HG02840 (cell line): ENCODE results near the gene ASTN2.

Source experiments
- ATAC-seq: cut with Tn5 transposase; IDR thresholded peaks from one replicate; pipeline ENCODE4 v1.9.1; 2021; ENCODE audit warnings: mild to moderate bottlenecking, moderate library complexity, moderate number of reproducible peaks; ENCODE audit not compliant: unreplicated experiment, low FRiP score

ASTN2 gene

DNA sequence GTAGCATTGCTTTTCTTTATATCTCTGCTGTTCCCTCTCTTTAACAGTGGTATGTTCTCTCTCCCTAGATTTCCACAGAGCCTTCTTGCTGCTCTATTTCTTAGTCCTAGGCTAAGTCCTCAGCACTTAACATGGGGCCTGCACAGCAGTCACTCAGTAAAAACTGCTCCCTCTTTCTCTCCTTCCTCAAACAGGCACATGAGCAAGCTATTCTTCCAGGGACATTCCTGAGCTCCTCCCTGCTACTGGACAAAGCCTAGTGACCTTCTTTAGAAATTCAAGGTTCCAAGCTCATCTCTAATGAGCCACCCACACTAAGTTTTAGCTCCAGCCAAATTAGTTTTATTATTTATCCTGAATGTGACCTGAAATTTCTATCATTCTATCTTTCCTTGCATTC lies 688.3 kb downstream of the ASTN2 start:
- no peak for ATAC-seq

DNA sequence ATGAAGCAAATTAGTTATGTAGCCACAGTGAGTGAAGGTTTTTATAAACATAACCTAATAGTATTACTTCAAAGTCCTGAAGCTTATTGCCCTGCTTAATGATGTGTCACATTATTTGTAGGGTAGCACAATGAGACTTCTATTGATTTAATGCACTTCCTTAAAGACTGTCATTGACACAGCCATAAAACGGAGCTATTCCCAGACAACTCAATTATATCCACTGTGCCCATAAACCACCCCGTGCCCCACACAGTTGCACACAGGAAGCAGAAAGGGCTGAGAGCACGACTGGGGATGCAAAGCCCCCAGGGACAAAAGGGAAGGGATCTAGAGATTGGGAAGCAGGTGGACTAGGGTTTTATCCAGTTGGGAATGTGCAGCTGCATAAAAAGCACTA lies 690.7 kb downstream of the ASTN2 start:
- ATAC-seq: no peak

DNA sequence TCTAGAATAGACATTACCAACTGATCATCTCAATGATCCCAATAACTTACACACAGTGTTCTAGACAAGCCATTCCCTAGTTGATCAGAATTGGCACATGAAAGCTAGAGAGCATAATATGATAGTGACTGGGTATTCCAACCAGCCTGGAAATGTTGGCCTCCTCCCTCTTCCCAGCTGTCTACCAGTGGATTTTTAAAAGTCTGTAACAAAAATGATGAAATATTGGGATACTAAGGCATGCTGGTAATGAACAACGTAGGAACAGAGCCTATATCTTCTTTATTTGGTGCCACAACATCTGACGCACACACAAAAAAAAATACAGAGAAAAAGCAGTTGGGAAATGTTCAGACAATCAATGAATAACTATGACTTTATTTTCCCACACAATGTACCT lies 692.9 kb downstream of the ASTN2 start:
- ATAC-seq: no peak

DNA sequence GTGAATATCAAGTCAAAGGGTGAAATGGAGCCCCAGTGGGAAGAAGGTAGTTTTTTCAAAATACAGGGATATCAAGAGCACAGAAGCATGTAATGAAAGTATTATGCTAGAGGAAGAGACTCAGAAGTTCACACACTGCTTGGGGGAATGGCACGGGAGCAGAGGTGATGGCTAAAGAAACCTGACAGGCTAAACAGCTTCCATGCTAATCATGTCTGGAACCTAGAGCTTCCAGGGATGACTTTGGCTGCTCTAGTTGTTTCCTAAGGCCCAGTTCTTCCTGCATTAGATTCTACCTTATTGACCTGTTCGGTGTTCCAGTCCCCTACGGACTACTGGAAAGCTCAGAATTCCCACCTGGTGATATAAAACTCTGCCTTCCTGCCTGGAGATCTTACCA lies 693.4 kb downstream of the ASTN2 start:
- ATAC-seq: no peak

DNA sequence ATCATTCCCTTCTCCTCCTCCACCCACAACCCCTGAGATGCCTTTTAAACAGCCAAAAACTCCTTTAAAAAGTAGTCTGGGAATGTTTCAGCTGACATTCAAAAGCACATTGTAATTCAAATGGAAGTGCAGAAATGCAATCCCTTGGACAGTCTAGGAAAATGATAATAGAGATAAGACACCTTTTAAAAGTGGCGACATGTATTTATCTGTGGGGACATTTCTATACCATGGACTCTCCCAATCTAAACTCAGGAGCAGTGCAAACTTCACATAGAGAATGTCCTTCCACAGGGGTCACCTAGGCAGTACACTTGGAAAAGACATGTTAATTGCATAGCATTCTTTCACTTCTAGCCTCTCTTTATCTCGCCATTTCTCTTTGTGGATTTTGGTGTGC lies 694.7 kb downstream of the ASTN2 start:
- no peak for ATAC-seq

DNA sequence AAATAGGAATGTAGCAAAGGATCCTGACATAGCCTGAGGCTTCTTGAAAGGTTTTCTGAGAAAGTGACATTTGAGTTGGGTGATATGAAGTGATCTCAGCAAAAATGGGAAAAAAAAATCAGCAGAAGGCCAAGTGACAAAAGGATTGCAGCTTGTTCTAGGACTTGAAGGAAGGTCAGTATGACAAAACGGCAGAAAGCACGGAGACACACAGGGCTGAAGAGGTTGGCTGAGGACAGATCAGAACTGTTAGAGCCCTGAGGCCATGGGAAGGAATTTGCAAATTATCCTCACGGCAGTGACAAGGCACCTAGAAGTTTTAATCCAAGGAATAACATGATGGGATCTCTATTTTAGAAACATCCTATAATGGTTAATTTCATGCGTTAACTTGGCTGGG lies 696.7 kb downstream of the ASTN2 start:
- no peak for ATAC-seq

DNA sequence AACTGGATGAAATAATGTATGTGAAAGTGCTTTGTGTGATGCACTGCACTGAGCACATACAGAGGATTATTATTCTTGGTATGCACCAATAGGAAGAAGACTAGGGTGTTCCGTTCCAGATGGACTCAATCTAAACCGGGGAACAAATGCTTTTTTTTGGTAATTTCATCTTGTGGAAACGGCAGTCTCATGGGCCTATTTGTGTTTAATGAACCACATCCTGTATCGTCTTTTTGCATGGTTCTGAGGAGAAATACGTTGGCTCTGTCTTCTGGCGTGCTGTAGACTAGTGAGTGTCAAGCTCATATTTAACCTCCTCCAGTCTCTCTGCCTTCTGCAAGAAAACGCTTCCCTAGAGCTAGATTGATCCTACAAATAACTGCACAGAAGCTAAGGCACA lies 697.7 kb downstream of the ASTN2 start:
- no peak for ATAC-seq

DNA sequence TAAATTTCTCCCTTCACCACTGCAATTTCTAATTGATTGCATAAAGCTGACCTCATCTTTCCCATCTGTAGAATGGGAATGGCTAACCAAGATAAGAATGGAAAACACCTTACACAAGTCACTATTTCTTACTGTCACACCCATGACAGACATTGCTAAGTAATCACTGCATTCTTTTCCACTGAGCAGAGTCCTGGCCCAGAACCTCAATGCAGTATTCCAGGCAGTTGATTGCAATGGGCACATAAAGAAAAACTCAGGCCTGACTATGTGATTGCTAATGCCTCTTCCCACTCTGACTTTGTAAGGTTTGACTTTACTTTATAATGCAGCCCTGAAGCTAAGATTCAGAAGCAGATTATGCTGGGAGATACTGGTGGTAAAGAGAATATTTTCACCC lies 698.4 kb downstream of the ASTN2 start:
- no peak for ATAC-seq

DNA sequence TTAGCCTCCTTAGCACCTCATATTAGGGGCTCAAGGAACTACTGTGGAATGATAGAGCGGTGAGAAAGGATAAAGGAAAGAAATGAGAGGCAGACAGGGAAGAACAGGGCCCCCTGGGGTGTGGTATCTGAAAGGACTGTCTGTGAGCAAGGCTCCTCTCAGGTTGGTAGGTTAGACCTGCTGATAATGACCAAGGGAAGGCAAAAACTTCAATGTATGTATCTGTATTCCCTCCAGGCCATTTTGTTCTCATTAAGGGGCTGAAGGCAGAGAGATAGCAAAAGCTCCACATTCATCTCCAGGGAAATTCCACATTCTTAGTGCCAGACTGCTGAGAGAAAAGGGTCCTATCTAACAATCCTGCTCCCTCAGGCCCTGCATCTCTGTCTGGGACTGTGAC lies 699.1 kb downstream of the ASTN2 start:
- no peak for ATAC-seq

DNA sequence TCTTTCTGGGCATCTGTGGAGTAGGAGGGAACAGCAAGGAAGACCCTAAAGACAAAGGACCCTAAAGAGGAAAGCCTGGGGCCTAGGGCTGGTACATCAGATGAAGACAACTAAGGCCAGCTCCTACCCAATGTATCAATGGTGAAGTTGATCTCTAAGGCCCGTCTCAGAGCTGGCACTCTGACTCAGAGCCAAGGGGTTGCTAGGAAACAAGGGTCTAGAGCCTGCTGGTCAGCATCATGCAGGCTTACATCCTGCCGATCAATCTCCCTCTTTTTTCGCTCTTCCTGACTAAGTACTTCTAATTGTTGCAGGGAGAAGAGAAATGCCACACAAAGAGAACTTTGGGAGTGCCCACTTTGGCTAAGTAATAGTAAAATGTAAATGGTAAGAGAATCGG lies 701.6 kb downstream of the ASTN2 start:
- ATAC-seq: no peak

DNA sequence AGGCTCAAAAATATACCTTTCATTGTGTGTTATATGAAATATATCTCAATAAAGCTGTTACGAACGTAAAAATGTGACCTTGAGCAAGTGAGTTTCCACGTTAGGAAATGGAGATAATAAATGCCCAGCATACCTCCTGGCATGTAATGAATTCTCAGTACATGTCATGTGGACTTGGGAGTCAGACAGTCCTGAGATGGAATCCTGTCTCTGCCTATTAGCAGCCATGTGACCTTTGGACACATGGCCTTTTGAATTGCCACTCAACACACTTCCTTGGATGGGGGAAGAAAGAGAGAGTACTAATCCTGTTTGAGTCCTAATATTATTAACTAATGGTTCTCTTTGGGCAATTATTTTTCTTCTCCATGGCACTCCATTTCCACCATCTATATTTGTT lies 702.1 kb downstream of the ASTN2 start:
- ATAC-seq: no peak

DNA sequence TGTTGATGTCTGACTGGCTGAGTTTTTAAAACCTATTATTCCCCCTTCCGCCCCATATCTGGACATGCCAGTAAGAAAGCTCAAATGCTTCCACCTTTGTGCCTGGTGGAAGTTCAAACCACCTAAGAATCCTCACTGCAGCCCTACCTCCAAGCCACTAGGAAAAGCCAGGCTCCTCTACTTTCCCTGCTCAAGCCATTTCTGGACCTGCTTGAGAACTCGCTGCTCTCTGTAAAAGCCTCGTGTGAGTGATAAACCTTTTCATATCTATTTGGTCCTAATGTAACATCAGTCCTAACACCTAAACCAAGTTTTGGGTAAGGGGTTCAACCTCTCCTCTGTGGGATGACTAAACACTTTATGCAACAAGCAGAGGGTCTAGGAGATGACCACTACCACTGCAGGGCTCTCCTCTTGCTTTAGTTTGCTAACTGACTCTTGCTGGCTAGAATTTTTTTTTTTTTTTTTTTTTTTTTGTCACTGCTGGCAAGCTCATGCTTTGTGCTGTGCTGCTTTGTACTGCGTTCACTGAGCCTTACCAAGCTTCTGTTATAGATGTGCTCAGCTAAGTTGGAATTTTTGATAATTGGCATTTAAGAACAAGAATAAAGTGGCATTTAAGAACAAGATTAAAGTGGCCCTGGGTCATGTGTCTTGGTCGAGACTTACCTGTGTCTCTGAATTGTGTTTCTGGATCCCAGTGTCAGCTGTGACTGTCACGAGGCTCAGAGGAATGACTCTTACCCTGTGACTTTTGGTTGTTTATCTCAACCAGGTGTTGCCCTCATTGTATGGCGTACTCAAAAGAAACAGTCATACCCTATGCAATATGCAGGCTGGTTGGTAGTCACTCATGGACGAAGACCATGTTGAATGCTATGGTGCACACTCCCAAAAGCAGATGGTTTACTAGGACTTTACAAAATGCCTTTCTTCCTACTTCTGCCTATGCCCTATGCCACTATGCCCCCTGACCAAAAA lies 708.3 kb downstream of the ASTN2 start:
- no peak for ATAC-seq

DNA sequence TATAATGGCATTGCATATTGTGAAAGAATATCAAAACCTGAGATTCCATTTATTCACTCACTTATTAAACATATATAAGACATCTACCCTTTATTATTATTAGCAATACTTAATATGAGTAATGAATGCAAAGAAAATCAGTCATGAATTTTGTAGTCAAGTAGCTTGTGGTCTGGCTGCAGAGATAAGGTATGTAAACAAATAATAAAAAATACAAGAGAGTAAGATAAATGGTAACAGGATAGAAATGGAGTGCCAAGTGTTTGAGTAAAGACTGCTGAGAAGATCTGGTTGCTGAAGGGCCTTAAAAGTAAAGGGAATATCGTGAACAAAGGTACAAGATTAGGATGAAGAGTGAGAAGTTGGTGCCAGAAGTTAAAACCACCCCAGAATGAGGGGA lies 709.3 kb downstream of the ASTN2 start:
- ATAC-seq: no peak

DNA sequence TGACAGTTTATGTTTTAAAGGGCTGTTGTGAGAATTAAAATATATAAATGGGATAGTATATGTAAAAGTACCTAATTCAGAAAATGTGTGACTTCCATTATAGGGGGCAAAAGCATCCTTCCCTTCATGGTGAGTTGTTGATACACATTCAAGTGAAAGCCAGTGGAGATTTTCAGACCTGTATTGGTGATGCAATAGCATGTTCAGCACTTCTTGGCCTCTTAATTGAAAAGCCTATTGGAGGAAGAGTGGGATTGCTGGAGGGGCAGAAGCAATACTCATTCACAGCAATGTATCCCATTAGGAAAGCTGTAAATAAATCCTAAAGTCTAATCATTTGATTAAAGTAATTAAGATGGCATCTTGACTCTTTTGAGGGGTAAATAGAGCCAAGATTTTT lies 710.4 kb downstream of the ASTN2 start:
- no peak for ATAC-seq

DNA sequence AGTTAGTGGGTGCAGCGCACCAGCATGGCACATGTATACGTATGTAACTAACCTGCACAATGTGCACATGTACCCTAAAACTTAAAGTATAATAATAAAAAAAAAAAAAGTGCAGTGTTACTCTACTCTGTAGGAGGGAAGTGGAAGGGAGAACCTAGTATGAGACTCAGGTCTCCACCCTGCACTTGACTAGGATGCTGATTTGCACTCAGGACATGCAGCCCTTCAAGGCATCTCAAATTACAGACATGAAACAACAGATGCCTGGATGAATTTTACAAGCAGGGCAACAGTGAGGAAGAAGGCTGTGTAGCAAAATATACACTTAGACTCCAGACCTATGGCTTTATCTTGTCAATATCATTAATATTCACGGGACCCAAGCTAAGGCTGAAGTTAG lies 711.2 kb downstream of the ASTN2 start:
- no peak for ATAC-seq

DNA sequence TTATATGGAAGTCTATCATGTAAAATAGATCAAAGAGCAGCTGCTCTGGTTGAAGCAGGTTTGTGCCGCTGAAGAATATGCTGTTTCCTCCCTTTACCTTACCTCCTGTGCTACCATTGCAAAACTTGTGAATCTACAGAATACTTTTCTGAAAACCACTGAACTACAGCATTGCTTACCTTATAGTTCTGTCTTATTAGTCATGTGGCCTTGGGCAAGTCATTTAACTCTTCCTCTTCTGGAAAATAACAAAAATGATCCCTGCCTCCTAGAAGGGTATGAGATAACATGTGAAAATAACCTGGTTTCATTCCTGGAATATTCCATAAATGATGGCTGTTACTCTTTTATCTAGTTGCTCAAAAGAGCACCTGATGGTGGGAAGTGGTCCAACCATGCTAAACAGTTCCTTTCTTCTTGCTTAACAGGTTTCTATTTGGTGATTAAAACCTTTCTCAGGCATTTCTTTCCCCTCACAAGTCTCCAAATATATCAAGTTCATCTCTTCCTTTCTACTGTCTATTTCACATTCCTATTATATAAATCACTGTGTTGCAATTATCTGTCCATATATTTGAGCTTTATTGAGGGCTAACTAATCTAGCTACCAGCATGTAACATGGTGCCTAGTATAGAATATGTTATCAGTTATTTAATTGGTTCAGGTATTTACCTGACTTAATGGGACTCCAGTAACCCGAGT lies 712.8 kb downstream of the ASTN2 start:
- no peak for ATAC-seq

DNA sequence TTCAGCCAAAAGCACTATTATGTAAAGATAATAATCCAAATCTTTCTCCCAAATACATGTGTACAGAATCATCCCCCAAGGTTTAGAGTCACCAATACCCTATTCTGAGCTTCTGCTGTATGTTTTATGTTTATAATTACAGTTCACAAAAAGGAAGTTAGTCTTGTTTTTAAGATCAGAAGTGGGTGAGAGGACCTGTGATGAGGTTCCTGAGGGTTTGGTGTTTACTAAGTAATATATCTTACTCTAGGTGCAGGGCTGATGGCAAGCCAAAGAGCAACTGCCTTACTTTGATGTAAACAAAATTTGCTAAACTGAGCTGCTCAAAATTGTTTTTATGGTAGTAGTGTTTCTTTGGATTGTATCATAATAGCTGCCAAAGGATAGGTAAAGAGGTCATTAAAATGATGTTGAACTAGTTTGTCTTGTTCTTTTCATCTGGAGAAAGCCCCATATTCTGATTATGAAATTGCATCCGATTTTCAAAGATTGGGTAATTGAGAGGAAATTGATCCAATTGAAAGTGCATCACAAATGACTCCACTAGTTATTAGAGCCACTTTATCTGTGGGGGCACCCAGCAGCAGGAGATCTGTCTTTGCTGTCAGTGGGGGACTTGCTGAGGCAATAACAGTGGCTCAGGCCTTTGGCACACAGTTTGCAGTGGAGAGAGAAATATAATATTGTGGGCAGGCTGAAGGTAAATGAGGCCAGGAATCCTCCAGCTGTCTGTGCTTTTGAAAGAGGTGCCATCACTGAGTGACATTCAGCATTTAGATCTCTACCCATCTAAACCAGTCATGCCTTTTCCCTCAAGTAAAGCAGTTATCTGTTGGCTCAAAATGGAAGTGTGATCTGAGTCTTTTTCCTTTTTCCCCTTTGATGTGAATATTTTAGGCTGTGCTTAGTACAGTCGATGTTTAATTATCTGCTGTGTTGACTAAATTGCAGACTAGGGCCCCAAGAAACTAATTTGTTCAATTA lies 713.7 kb downstream of the ASTN2 start:
- no peak for ATAC-seq

DNA sequence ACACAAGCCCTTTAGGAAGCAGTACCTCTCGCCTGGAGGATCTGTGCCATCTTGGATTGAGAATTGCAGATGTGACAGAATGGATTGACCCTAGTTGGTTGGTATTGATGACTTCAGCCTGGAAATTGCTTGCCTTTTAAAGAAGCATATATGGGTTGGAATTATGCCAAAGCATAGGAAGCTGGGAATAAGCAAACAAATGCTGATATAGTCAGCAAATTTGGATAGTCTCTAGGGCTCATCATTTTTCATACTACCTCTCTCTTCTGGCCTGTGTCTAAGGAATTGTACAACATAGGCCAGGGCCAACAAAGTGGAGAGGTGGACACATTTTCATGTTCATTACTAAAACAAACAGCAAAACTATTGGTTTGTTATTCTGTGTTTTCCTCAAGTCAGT lies 714.6 kb downstream of the ASTN2 start:
- ATAC-seq: no peak

DNA sequence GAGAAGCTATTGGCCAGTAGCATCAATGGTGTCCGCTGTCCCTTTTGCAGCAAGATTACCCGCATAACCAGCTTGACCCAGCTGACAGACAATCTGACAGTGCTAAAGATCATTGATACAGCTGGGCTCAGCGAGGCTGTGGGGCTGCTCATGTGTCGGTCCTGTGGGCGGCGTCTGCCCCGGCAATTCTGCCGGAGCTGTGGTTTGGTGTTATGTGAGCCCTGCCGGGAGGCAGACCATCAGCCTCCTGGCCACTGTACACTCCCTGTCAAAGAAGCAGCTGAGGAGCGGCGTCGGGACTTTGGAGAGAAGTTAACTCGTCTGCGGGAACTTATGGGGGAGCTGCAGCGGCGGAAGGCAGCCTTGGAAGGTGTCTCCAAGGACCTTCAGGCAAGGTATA lies 717.0 kb downstream of the ASTN2 start:
- no peak for ATAC-seq

DNA sequence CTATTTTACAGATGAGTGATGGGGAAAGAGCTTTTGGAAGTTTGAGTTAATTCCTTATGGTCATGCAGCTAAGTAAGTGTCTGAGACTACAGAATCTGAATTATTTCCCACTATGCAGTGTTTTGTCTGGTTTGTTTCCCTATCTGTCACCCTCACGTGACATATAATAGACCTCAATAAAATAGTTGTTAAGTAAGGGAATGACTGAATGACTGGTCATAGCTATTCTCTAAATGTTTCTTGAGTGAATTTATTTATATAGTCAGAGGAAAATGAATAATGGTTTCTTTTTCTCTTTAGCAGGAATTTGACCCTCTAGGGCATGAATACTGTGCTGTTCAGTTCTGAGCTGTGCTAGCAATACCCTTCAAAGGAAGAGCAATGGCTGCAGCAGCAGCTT lies 717.5 kb downstream of the ASTN2 start:
- no peak for ATAC-seq

DNA sequence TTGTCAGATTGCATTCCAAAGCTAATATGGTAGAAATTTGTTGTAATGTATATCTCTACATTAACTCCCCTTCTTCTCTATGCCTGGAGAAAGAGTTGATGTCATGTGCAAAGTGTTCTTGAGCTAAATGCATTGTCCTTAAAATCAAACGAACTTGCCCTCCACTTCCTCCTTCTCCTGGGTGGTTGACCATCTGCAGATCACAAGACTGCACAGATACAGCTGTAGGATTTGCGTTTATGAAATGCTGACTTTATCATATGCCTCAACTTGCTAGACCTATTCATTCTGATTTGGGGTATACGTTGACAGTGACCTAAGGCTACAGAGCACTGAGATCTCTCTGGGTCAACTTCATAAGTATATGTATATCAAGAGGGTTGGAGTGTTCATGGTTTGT lies 719.4 kb downstream of the ASTN2 start:
- no peak for ATAC-seq
